HG02759 (cell line): ENCODE results near the gene UBE2Q2.

Experiments used
- ATAC-seq: cut with Tn5 transposase; IDR thresholded peaks from one replicate; pipeline ENCODE4 v1.9.1; 2021; ENCODE audit warnings: mild to moderate bottlenecking, moderate library complexity; ENCODE audit not compliant: unreplicated experiment

UBE2Q2 gene

DNA sequence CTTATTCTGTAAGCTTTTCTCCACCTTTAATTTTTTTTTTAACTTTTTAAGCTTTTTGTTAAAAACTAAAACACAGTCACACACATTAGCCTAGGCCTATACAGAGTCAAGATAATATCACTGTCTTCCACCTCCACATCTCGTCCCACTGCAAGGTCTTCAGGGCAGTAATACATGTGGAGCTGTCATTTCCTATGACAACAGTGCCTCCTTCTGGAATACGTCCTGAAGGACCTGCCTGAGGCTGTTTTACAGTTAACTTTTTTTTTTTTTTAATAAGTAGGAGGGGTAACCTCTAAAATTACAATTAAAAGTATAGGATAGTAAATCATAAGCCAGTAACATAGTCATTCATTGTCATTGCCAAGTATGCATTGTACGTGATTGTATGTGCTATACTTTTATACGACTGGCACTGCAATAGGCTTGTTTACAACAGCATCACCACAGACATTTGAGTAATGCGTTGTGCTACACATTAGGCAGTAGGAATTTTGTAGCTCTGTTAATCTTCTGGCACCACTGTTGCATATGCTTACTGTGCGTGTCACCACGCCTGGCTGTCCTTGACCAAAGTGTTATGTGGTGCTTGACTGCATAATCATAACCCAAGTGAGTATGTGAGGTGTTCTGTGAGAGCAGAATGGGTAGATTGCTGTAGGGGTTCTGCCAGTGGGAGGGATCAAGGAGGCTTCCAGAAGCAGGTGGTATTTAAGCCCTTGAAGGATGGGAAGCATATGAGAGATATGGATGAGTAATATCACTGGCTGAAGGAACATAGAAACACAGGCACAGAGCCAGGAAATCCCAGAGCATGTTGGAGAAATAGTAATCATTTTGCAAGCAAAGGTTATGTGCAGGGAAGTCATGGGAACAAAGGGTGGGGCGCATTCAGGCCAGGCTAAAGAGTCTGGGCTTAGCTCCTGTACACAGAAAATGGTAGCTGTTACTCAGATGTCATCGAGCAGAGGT lies 78.8 kb downstream of the UBE2Q2 start:
- ATAC-seq, result no peak

DNA sequence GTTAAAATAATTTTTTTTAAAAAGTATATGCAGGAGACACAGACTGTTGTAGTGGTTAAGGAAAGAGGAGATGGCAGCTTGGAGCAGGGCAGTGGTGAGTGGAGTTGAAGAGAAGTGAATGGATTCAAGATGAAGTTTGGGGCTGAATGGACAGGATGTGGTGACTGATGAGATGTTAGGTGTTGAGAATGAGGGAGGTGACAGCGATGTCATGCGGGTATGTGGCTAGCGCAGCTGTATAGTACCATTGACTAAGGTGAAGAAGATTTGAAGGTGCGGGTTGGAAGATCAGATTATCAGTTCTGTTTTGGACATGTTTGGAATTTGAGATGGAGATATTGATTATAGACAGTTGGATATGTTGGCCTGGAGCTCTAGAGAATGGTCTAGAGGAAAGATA lies 80.5 kb downstream of the UBE2Q2 start:
- no peak for ATAC-seq

DNA sequence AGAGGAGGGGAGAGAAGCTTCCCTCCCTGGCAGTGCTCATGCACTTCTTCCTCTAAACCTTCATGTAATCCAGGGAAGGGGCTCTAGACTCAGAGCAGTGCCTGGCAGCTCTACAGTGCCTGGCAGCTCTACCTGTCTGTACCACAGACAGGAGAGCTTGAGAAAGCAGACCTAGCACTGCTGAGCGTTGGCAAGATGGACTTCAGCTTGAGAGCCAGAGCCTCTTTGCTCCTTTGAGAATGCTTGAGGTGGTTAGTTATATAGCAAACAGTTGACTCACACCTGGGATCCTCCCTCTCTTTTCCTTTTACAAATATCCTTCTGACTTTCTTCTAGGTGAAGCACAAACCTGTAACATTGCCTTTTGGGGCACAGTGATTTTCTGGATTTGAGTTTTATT lies 81.3 kb downstream of the UBE2Q2 start:
- ATAC-seq, result no peak

DNA sequence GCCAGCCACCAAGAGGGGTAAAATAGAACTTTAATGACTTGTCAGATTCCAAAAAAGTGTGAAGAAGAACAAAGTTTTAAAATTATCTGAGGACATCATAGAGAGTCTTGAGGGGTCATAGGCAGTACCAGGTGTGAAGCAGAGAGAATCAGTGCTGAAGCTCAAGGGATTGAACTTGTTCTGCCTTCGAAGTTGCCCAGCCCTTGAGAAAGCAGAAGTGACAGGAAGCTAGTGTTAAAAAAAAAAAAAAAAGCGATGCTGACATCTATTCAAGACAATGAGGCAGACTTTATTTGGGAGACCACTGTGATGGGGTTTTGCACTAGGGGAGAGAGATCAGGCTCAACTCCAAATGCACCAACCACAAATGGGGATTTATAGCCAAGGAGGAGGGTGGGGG lies 82.2 kb downstream of the UBE2Q2 start:
- no peak for ATAC-seq

DNA sequence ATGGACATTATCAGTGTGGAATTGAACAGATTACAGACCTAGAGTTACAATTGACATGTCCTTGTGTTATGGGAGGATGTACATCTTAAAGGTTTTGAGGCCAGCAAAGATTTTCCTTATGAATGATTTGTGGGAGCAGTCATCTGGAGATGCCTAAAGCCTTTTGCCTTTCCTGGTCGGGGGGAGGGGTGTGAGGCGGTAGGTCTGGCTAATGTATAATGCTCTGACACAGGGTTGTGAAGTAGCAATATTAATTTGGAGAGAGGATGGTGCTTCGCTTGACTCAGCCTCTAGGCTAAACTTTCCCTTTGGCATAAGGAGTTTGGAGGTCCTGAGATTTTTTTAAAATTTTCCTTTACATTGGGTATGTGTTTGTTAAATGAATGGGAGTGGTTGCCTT lies 83.7 kb downstream of the UBE2Q2 start:
- no peak for ATAC-seq

DNA sequence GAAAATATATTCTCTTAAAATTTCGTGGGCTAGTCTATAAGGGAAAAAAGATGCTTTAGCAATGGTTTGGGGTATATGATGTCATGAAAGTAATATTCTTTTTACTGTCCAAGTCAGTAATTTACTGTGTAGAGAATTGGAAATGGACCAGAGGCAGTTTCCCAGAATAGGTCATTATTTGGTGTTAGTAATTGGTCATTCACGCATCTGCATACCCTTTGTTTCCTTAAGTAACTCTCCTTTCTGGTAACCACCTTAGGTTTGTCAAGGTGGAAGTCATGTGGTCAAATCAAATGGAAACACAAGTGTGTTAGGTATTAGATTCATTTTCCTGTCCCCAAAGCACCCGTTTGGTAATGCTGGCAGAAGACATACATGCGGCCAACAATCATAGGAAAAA lies 84.4 kb downstream of the UBE2Q2 start:
- ATAC-seq, result no peak

DNA sequence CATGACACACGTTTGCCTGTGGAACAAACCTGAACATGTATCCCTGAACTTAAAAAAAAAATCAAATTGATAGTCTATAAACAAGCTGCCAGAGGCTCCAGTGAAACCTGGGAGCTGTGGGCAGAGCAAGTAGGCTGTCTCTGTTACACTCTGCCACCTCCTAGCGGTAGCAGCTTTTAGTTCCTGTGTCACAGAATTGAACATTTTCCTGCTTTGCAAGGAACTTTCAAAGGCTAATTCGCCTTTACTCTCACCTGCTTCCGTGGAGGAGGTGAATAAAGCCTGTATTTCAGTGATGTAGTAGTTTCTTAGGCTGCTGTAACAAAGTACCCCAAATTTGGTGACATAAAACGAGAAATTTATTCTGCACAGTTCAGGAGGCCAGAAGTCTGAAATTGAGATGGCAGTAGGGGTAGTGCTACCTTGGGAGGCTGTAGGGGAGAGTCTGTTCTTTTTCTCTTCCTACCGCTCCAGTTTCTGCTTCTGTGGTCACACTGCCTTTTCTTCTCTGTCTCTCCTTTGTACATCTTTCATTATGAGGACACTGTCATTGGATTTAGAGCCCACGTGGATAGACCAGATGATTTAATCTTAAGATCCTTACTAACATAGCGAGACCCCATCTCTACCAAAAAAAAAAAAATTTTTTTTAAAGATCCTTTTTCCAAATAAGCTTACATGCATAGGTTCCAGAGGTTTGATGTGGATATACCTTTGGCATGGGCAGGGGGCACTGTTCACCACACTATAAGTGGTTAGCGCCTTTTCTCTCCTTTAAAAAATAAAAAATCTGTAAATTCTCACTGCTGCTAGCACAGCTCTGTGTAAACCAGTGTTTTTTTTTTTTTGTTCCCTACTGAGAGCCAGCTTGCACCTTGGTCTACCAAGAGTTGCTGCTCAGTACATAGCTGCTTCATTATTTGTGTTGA lies 85.7 kb downstream of the UBE2Q2 start:
- no peak for ATAC-seq

DNA sequence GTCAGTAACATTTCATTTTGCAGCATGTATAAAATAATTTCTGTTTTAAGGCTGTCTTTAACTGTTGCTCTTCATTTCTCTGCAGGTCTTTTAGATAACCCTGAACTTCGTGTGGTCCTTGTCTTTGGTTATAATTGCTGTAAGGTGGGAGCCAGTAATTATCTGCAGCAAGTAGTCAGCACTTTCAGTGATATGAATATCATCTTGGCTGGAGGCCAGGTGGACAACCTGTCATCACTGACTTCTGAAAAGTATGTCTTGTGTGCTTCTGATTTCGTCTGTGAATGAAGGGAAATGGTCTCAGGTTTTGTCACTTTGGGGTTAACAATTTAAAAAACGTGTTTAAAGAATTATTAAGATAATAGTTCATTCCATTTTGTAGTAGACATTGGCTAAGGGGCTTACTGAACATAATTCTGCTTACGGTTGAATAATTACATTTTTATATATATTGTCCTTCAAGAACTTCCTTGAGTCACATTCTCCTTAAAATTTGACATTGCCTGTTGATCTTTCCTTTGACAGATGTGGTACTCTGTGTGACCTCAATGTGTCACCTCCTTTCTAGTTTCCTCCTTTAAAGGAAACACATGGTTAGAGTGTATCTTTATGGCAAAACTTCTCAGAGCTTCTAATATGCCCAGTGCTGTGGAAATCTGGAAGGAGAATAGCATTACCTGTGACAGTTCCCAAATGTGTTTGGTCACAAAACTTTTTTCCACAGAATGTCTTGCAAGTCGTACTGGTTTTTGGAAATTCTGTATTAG lies 86.7 kb downstream of the UBE2Q2 start:
- ATAC-seq, result no peak

DNA sequence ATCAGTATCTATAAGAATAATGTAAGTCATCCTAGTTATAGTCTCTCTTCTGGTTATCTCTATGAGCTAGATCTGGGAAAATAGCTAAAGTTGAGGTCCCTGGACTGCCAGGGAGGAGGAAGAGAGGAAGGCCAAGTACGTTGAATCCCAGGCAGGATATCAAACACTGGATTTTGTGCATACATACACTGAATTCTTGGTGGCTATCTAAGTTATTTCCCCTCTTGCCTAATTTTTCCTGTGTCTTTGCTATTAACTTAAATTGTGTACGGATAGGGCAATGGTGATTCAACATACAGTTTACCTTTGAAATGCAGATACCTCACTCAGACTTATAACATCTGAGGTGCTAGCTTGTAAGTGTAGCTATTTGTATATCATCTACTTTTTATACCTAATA lies 87.6 kb downstream of the UBE2Q2 start:
- no peak for ATAC-seq

DNA sequence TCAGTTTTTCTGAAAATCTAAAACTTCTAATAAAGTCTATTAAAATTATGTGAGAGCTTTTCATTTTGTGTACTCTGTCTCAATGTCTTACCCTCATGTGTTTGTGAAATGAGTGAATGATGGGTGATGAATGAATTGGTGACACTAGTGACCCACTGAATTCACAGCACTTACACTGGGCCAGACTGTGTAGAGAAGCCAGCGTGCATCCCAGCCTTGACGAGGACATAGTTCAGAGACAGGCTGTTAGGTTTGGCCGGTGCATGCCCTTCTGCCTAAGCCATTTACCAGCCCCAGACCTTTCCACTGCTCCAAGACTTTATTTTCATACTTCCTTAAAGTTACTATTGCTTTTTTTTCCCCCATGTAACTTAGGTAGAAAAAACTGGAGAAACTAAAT lies 99.2 kb downstream of the UBE2Q2 start:
- no peak for ATAC-seq

DNA sequence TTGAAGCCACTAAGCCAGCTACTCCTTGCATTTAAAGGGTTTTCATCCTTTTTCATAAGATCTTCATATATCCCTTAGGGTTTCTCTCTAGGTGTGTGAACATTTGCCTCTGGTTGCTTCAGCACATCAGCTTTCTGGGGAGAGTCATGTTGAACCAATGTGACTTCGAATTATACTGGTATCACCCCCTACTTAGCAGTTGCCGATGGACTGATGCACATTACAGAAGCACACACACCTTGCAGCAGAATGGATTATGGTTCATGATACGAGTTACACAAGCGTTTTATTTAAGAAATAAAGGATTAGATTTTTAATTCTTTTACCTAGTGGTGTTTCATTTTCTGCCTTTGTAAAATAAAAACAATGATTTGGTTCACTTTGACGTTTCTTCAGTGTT lies 100.0 kb downstream of the UBE2Q2 start:
- no peak for ATAC-seq

DNA sequence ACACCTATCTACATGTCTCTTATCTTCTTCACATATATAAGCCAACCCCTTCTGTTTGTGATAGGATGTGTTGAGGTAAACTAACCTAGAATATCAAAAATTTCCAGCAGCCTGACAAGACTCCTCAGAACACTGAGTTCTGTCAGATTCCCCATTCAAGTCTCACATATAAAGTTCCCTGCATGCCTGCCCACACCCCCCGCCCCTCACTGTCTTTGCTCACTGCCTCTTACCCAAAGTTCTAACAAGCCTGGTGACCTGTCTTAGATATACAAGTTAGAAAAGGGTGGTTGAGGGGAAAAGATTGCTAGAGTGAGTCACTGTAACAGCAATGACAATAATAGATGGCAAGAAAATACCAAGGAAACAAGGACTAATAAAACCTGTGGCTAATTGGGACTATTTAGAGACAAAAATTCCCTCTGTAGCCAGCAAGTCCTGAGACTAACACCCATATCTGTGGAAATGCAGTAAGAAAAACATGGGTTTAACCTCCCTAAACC lies 100.5 kb downstream of the UBE2Q2 start:
- ATAC-seq, result no peak

DNA sequence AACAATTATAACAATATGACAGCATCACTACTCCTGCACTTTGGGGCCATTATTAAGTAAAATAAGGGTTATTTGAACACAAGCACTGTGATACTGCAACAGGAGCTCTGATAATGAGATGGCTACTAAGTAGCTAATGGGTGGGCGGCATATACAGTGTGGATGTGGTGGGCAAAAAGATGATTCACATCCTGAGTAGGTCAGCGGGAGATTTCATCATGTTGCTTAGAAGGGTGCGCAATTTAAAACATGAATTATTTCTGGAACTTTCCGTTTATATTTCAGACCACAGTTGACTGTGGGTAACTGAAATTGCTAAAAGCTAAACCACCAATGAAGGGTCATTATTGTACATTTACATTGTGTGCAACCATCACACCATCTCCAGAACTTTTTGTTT lies 102.7 kb downstream of the UBE2Q2 start:
- ATAC-seq, result no peak

DNA sequence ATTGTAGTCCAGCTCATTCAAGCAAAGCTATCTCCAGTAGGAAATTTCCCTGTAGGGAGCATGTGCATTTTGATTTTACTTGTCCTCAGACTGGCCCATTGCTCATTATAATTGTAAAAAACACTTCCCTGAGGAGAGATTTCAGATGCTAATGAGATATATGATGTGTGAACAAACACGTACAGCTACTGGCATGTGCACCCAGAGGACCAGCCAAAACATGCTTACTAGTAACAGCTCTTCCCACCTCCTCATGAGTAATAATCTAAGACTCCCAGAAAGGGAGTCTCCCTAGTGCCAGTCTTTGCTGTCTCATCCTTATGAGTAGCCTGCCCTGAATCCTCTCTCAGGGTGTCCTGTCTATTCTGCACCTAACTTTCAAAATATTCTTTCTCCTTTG lies 103.8 kb downstream of the UBE2Q2 start:
- ATAC-seq, result no peak

DNA sequence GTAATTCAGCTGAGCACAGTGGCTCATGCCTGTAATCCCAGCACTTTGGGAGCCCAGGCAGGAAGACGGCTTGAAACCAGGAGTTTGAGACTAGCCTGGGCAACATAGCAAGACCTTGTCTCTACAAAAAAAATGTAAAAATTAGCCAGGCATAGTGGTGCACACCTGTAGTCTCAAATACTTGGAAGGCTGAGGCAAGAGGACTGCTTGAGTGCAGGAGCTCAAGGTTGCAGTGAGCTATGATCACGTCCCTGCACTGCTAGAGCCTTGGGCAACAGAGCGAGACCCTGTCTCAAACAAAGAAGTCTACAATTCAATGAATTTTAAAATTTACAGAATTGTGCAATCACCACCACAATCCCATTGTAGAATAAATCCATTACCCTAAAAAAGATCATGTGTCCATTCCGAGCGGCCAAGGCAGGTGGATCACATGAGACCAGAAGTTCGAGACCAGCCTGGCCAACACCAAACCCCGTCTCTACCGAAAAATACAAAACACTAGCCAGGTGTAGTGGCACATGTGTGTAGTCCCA lies 105.6 kb downstream of the UBE2Q2 start:
- no peak for ATAC-seq
